ENCODE results near the gene SCARF2.
"Not testable (repeated sequence)": the region's sequence is repeated elsewhere in the genome, so short reads cannot be mapped to it uniquely, and the experiment has no call there.

Gene SCARF2

GRCh38 chr22:20388200-20388599 lies 49.4 kb downstream of the SCARF2 start:
- no peak for DNase-seq

DNA sequence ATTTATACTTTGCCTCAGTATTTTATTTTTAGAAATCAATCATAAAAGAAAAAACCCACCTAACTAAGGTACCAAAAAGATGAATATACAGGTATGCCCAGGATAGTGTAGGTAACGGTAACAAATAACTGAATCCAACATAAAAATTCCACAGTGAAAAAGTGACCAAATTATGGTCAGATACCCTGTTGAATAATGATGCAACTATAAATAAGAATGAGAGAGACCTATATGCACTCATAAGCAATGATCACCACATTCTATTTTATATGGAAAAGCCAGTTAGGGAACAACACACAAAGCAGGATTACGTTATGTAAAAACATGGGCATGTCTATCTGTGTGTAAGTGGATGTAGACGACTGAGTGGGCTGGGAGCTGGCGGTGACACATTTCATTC lies 50.7 kb downstream of the SCARF2 start:
- no peak for DNase-seq

GRCh38 chr22:20386336-20386735 lies 51.3 kb downstream of the SCARF2 start:
- DNase-seq, result no peak

DNA sequence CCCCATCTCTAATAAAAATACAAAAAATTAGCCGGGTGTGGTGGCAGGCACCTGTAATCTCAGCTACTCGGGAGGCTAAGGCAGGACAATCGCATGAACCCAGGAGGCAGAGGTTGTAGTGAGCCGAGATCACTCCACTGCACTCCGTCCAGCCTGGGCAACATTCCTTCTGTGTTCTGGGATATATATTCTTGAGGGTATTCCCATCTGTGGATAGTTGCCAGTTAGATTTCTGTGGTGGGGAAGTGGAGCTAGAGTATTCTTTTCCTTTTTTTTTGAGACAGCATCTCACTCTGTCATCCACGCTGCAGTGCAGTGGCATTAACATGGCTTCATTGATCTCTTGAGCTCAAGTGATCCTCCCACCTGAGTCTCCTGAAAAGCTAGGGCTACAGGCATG lies 52.8 kb downstream of the SCARF2 start:
- DNase-seq, result no peak

DNA sequence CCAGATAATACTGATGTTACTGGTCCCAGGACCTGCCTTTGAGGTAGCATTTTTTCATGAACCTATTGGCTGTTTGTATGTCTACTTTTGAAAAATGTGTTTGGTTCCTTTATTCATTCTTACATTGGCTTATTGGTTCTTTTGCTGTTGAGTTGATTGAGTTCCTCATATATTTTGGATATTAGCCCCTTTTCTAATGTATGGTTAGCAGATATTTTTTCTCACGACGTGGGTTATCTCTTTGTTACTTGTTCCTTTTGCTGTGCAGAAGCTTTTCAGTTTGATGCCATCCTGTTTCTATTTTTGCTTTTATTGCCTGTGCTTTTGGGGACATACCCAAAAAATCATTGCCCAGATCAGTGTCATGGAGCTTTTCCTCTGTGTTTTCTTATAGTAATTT lies 53.5 kb downstream of the SCARF2 start:
- DNase-seq, result no peak

GRCh38 chr22:20383538-20383937 lies 54.1 kb downstream of the SCARF2 start:
- no peak for DNase-seq

DNA sequence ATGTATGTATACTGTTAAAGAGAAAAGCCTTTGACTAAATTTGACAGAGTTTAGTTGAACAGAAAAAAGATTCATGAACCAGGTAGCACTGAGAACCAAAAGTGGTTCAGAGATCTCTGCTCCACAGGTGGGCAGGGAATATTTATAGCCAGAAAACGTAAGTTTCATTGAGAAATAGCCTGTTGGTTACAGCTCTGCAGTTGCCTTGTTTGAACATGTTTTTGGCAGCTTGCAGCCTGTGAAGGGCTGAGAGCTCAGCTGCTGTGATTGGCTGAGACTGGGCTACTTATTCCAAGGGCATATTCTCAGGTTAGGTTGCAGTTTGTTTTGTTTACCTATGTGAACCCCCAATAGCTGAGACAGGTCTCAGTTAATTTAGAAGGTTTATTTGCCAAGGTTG lies 57.1 kb downstream of the SCARF2 start:
- no peak for DNase-seq

DNA sequence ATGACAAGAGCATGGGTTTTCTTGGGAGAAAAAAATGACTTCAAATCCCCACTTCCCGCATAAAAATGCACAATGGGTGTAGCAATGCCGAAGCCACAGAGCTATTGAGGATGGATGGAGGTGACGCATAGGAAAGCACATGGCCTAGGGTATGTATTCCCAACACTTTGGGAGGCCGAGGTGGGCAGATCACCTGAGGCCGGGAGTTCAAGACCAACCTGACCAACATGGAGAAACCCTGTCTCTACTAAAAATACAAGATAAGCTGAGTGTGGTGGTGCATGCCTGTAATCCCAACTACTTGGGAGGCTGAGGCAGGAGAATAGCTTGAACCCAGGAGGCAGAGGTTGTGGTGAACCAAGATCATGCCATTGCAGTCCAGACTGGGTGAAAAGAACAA lies 58.9 kb downstream of the SCARF2 start:
- DNase-seq, result not testable (repeated sequence)

- no peak for DNase-seq
Observed at GRCh38 chr22:20378110-20378509, 59.5 kb downstream of the SCARF2 start.

DNA sequence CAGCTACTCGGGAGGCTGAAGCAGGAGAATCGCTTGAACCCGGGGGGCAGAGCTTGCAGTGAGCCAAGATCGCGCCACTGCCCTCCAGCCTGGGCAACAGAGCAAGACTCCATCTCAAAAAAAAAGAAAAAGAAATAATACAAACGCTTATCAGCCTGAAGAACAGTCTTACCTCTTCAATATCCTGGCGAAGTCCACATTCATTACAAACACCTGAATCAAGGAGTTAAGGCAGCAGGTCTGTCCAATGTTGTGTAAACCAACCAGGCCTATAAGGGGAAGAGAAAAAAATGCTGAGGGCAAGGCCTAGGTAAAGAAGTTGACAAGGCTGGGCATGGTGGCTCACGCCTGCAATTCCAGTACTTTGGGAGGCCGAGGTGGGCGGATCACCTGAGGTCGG lies 60.6 kb downstream of the SCARF2 start:
- not testable (repeated sequence) for DNase-seq

DNA sequence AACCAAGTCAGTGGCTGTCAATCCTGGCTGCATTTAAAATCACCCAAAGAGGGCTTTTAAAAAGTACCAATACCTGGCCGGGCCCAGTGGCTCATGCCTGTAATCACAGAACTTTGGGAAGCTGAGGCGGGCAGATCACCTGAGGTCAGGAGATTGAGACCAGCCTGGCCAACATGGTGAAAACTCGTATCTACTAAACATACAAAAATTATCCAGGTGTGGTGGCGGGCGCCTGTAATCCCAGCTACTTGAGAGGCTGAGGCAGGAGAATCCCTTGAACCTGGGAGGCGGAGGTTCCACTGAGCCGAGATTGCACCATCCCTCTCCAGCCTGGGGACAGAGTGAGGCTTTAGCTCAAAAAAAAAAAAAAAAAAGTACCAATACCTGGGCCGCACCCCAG lies 61.3 kb downstream of the SCARF2 start:
- DNase-seq, result not testable (repeated sequence)
